Measurements from ENCODE around the gene CCDC54.
"Not testable (repeated sequence)": the region's sequence is repeated elsewhere in the genome, so short reads cannot be mapped to it uniquely, and the experiment has no call there.

The CCDC54 gene

DNA sequence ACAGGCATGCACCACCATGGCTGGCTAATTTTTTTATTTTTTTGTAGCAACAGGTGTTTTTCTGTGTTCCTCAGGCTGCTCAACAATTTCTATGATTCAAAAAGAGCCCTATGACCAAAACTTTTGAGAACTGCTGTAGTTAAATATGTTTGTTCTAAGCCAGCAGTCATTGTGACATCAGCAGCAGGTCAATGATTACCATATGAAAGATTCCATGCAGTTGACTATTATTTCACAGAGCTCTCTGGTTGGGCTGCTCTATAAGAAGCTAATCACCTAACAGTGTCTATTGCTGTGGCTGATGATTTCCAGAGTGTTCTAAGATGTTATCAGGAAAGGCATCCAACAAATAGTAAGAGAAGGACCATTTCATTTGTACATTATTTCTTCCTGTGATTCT is at the start of gene CCDC54:
CCDC54 (plus strand) TSS at position 289 of the 400 bp plus-strand sequence. CDS start 149 bp downstream, outside the sequence.
- no peak for DNase-seq

DNA sequence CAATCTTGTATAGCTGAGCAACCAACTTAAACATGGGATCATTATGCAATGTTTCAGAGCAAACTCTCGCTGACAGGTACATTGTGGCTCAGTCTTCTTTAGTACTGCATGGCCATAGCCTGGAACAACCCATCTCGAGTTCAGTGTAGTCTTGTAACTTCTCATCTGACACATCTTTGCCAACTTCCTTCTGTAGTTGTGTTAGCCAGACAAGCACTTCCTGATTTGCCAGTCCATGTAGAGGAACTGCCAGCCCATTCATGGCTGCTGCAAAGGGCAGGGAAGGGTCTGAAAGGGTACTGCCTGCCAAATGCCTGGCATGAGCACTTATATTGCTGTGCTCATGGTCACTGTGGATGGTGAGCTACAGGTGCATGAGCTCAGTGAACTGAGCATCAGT is 49.2 kb upstream of the CCDC54 start:
- no peak for DNase-seq

DNA sequence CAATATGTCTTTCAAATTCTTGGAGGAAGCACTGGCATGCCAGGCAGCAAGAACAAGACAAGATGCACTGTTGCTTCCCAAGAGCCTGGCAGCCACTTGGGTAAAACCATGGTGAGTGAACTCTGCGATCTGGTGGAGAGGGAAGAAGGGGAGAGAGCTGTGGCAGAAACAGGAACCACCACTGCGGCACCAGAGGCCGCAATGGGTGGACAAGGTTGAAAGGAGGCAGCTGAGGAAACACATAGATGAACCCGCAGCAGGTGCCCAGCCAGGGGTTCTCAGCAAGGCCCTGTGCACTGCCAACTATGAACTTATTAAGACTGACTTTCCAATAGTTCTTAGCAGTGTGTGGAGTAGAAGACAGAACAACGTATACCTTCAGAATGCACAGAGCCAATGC is 48.2 kb upstream of the CCDC54 start:
- DNase-seq, result no peak

DNA sequence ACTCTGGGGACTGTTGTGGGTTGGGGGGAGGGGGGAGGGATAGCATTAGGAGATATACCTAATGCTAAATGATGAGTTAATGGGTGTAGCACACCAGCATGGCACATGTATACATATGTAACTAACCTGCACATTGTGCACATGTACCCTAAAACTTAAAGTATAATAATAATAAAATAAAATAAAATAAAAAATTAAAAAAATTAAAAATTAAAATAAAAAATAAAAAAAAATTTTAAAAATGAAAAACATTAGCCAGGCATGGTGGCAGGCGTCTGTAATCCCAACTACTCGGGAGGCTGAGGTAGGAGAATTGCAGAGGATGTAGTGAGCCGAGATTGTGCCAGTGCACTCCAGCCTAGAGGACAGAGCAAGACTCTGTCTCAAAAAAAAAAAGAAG is 37.5 kb upstream of the CCDC54 start:
- not testable (repeated sequence) for DNase-seq

DNA sequence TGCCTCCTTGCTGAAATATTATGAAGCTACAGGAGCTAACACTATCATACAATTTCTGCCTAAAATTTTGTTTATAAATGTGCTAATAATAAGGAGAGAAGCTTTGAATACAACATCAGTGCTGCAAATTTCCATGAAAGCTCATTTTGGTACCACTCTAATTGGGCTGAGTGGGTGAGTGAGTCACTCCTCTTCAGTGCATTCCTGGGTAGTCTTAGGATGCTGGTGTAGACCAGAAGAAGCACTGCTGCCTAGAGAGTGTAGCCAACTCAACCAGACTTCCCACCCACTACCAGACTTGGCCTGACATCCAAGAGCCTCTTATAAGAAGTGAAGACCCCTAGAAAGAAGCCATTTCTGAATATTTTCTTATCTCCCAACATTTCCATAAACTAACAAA is 32.5 kb upstream of the CCDC54 start:
- DNase-seq, result no peak

GRCh38 chr3:107345822-107346405 is 31.3 kb upstream of the CCDC54 start:
- no peak for DNase-seq

GRCh38 chr3:107346564-107346963 is 30.7 kb upstream of the CCDC54 start:
- DNase-seq, result no peak

DNA sequence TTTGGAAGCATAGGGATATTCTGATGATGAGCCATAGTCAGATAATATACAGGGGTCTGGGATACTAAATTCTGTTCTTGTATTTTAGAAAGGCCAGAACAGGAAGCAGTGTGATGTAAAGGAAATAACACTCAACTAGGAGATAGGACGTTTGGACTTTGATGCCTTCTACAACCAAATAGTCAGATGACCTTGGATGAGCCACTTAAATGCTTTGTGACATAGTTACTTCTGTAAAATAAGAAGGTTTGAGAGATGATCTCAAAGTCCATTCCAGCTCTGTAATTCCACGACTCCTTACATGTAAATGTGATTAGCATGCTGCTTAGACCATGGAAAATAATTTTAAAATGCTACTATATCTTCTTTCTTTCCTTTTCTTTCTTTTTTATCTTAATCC is 29.5 kb upstream of the CCDC54 start:
- DNase-seq, result no peak

GRCh38 chr3:107356706-107357105 is 20.5 kb upstream of the CCDC54 start:
- no peak for DNase-seq

- DNase-seq, result no peak
Measured at GRCh38 chr3:107361633-107362032, 15.6 kb upstream of the CCDC54 start.

DNA sequence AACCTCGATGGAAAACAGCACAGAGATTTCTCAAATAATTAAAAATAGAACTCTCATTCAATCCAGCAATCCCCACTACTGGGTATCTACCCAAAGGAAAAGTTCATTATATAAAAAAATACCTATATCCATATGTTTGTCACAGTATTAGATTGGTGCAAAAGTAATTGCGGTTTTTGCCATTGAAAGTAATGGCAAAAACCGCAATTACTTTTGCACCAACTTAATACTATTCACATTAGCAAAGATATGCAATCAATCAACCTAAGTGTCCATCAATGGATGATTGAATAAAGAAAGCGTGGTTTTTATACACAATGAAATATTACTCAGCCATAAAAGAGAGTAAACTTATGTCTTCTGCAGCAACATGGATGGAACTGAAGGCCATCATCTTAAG is 12.2 kb upstream of the CCDC54 start:
- DNase-seq, result no peak

- DNase-seq, result no peak
Measured at GRCh38 chr3:107366766-107367165, 10.5 kb upstream of the CCDC54 start.

DNA sequence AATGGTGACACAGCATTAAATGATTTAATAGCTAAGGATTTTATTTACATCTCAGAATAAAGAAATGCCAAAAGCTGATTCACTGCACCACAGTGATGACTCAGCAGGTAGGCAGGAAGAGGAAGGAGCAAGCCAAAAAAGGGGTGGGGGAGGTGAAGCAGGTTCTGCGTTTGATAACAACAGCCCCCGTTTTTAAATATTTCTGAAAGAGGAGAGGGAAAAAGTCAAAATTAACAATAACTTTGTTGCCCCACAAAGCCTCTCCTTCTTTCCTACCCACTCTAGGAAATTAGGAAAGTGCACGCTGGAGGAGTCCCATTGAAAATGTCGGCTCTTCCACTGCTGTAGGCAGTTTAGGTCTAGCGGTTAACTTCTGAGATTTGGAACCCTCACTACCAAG is 9.9 kb upstream of the CCDC54 start:
- DNase-seq, result no peak

DNA sequence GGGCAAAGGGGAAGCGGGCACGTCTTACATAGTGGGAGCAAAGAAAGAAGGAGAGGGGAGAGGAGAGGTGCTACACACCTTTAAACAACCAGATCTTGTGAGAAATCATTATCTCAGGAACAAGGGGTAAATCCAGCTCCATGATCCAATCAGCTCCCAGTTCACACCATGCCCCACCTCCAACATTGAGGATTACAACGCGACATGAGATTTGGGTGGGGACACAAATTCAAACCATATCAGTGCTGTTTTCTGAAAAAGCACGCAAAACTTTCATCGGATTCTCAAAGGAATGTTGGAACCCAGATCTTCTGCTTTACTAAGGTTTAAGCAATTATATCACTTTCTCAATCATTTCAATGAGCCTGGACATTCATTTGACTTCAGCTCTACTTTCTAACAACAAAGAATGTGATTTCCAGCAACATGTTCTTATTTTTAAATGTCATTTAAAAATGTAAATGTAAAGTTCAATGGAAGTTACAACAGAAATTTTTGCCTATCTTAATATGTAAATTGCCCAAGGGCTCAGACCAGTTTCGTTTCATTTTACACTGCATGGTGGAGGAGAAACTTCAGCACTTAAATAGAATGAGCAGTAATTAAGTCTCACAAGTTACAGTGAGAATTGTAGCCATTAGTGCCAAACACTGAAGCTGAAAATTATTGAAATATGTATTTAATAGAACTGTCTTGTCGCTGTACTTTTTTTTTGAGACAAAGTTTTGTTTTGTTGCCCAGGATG is 8.4 kb upstream of the CCDC54 start:
- DNase-seq, result no peak

- no peak for DNase-seq
Measured at GRCh38 chr3:107369791-107370190, 7.4 kb upstream of the CCDC54 start.

GRCh38 chr3:107370907-107371306 is 6.3 kb upstream of the CCDC54 start:
- DNase-seq, result no peak

DNA sequence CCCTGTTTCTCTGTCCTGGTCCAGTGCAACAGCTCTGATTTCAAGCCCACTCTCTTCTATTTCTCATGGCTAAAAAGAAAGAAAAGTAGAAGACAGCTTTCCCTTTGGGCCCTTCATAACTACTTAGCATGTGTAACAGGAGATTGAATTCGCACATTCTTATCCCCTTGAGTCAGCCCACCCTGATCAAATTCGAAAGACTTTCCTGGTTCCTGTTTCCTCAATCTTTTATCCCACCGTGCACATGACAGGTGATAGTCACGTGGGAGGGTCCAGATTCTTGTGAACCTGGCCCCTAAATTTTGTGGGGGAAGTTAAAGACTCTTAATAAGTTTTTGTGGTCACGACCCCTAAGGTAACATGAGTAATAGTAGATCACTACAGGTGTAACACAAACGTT is 4.7 kb upstream of the CCDC54 start:
- no peak for DNase-seq

DNA sequence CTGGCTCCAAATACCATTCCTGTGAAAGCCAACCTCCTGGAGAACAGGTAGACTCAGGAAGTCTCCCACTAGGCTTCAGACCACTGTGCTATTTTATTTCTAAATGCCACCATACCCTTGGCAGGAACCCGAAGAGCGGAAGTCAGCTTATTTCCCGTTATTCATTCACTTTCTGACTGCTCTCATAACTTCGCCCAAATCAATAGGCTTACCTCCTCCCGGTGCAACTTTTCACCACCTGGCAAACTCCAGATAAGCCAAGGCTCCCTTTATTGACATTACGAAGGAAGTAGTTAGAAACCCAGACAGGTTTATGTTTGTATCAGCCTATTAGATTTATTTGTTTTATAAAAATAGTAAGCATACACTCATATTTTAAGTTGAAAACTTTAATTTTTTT is 3.3 kb upstream of the CCDC54 start:
- DNase-seq, result no peak

DNA sequence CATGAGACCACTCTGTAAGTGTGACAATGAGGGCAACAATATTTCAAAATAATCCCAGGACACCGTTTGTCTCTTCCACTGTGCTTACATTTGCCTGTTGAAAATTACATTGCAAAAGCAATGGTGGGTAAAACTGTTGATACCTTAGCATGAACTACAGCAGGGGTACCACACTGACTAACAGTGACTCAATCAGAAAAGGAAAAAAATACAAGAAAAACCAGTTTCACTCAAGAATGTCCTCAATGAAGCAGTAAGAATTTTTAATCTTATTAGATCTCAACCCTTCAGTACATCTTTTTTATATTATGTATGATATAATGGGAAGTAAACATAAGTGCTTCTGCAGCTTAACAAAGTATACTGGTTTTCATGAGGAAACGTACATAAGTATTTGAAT is 1.6 kb upstream of the CCDC54 start:
- DNase-seq, result no peak

DNA sequence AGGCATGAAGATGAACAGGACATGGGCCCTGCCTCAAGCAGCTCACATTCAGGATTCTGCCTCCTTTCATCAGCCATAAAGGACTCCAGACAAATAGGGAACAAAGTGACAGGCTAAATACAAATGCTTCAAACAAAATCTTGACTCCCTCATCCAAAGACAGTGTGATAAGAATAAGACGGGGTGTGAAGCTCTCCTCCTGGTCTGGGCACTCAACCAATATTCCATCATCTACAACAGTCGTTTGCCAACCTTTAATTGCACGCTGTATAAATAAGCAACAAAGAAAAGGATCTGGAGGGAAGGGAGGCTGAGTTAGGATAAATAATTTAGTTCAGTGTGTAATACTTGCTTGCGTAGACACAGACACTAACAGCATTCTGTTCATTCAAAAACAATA is 5.4 kb downstream of the CCDC54 start:
- DNase-seq, result no peak

GRCh38 chr3:107384428-107384827 is 7.2 kb downstream of the CCDC54 start:
- no peak for DNase-seq

DNA sequence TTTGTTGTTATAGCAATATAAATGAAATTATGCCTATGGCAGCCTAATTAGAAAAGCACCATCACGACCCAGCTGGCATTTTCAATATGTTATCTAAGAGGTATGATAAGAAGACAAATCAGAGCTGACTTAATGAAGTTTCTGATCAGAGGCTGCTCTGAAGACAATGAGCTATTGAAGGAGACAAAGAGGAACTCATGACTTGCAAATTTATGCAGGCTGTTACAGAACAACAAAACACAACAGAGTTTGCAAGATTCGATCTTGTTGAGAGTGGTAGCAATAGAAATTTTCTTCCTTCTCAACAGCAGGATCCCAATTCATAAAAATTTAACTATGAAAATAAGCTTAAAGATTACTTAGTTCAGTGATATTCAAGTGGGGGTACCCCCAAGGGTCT is 7.7 kb downstream of the CCDC54 start:
- no peak for DNase-seq

GRCh38 chr3:107387555-107387954 is 10.3 kb downstream of the CCDC54 start:
- DNase-seq, result no peak

- DNase-seq, result no peak
Measured at GRCh38 chr3:107392549-107393165, 15.4 kb downstream of the CCDC54 start.

DNA sequence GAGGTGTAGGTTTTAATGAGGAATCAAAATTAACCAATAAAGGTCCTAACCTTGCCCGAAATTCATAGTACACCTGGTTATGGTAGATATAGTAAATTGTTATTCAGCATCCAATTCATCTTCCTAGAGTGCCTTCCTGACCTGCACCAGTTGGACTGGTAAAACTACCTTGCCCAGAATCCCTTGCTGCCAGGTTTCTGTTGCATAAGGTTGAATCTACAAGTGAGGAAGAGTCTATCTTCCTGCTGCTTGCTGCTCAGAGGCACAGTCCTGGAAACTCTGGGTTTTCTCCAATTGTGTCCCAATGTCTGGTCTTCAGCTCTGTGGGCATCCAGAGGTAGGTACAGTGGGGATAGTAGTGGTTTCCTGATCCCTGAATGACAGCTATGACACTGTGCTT is 17.3 kb downstream of the CCDC54 start:
- no peak for DNase-seq
